Lung (tissue), 12 donors: ENCODE results near the gene CHST1. TPM values are rescaled to one million over a fixed set of nuclear protein-coding genes. Genes with fewer than 3 reads are reported as not detected.

Experiments used
- ATAC-seq: fragments of 200-7000 bp; cut with Tn5 transposase; one replicate; pipeline ENCODE4 v1.9.1; 2020; ENCODE audit warnings: moderate number of reproducible peaks; ENCODE audit not compliant: insufficient read depth, low FRiP score
- DNase-seq, 3 donors: peaks; one replicate each; pipeline ENCODE4 v3.0.0-alpha.2; 2013 to 2017
- H3K27ac ChIP-seq, 2 donors: one replicate each; pipeline ENCODE4 v1.5.1; 2013; ENCODE audit warnings: mild to moderate bottlenecking in 2 of 2, moderate library complexity in 2 of 2, control low read depth in 1 of 2, inconsistent platforms in 1 of 2, low read depth in 1 of 2, low read length in 1 of 2
- H3K27me3 ChIP-seq, 3 donors: one replicate each; pipeline ENCODE4 v1.5.1; 2013; ENCODE audit warnings: low read length in 2 of 3; ENCODE audit not compliant: control insufficient read depth in 3 of 3, insufficient read depth in 3 of 3
- H3K36me3 ChIP-seq, 4 donors: one replicate each; pipeline ENCODE4 v1.5.1; 2013; ENCODE audit warnings: low read length in 4 of 4, mild to moderate bottlenecking in 1 of 4, moderate library complexity in 1 of 4; ENCODE audit not compliant: control insufficient read depth in 4 of 4, insufficient read depth in 4 of 4
- H3K4me1 ChIP-seq, 5 donors: one replicate each; pipeline ENCODE4 v1.5.1; 2013; ENCODE audit warnings: low read length in 5 of 5, mild to moderate bottlenecking in 2 of 5, moderate library complexity in 1 of 5; ENCODE audit not compliant: control insufficient read depth in 5 of 5, insufficient read depth in 5 of 5
- H3K4me3 ChIP-seq: one replicate; pipeline ENCODE4 v1.5.1; 2013; ENCODE audit warnings: mild to moderate bottlenecking, control low read depth, moderate library complexity
- H3K9ac ChIP-seq, 2 donors: one replicate each; pipeline ENCODE4 v1.5.1; 2013; ENCODE audit warnings: low read length in 2 of 2, control low read depth in 1 of 2; ENCODE audit not compliant: insufficient read depth in 1 of 2
- H3K9me3 ChIP-seq, 4 donors: one replicate each; pipeline ENCODE4 v1.5.1; 2013; ENCODE audit warnings: low read length in 3 of 4, mild to moderate bottlenecking in 1 of 4, moderate library complexity in 1 of 4; ENCODE audit not compliant: control insufficient read depth in 4 of 4, insufficient read depth in 3 of 4
- WGBS, 2 donors: extraction: QIAGEN DNeasy Blood & Tissue Kit; methylation state at CpG; one replicate each; pipeline ENCODE4 v1.1.7; 2013; 5-methylcytosine and 5-hydroxymethylcytosine counted together
- polyA plus RNA-seq, 2 donors: library from polyadenylated mRNA; stranded (reverse); fragments of 200-250 nt; gene quantifications; one replicate each; pipeline ENCODE4 v1.2.1, GENCODE V29; 2013
- total RNA-seq, 2 donors: library from RNA; depleted of rRNA in 1 of 2; stranded (reverse); fragments of >200 nt in 1 of 2; gene quantifications; one replicate each; pipeline ENCODE4 v1.2.1, GENCODE V29; 2014 to 2021
- TF ChIP-seq, protein P1 (sequence below): IDR thresholded peaks from 2 replicates; pipeline ENCODE4 v1.5.1; 2012; ENCODE audit warnings: mild to moderate bottlenecking; ENCODE audit errors: control extremely low read depth, extremely low read depth
- donor health status: control.
- donor health status: control.
- donor health status: Bipolar disorder and iron deficiency.
- donor health status: healthy.
- donor health status: DM: yes; HTN: yes; CAD: no.

Gene CHST1
- total and polyA plus RNA-seq, 4 donors = 1.7 to 2.4 (median 1.9) TPM

DNA sequence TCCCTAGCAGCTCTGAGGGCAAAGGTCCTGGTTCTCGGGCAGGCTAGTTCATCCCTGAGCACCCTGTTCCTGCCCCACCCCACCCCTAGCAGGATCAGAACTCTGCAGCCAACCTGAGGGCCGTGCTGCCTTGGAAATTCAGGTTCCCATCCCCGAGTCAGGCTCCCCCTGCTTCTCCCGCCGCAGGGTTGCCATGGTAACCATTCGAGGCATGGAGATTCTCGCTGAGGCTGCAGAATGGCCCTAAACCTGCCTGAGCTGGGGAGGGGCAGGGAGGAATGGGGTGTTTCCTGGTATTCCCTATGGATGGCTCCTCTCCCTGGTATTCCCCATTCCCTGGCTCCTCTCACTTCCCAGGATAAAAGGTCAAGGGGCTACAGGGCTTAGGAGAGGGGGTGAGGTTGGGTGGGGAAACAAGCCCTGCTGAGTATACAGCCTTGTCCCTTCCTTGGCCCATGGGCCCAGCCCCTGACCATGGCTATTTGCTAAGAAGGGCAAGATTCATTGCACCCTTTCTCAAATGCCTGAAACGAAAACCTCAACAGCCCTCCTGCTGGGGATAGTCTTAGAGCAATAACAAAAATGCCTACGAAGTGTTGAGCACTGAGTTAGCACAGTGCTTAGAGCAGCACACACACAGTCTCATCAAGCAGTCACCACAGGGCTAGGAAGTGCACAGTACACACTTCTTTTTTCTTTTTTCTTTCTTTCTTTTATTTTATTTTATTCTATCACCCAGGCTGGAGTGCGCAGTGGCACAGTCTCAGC is 58.7 kb downstream of the CHST1 start:
- DNase-seq = peak; percentile 55 to 64 (median 61)
- H3K27me3 ChIP-seq = no peaks in the 10 kb centered on the region
- H3K27ac ChIP-seq = no peak overlapping the region
- no peak overlapping the region for H3K9ac ChIP-seq
- H3K9me3 ChIP-seq = no peaks in the 10 kb centered on the region
- 32 to 36% methylated on average over 10 of the region's 10 CpGs for WGBS, 2 donors
- TF ChIP-seq, protein P1, sequence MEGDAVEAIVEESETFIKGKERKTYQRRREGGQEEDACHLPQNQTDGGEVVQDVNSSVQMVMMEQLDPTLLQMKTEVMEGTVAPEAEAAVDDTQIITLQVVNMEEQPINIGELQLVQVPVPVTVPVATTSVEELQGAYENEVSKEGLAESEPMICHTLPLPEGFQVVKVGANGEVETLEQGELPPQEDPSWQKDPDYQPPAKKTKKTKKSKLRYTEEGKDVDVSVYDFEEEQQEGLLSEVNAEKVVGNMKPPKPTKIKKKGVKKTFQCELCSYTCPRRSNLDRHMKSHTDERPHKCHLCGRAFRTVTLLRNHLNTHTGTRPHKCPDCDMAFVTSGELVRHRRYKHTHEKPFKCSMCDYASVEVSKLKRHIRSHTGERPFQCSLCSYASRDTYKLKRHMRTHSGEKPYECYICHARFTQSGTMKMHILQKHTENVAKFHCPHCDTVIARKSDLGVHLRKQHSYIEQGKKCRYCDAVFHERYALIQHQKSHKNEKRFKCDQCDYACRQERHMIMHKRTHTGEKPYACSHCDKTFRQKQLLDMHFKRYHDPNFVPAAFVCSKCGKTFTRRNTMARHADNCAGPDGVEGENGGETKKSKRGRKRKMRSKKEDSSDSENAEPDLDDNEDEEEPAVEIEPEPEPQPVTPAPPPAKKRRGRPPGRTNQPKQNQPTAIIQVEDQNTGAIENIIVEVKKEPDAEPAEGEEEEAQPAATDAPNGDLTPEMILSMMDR = no peak
- peaks cover 0 to 36% (median 4%) of the 10 kb centered on the region in 5 donors for H3K4me1 ChIP-seq
- no peak for ATAC-seq
- H3K4me3 ChIP-seq = no peak overlapping the region
- no peaks in the 10 kb centered on the region for H3K36me3 ChIP-seq

DNA sequence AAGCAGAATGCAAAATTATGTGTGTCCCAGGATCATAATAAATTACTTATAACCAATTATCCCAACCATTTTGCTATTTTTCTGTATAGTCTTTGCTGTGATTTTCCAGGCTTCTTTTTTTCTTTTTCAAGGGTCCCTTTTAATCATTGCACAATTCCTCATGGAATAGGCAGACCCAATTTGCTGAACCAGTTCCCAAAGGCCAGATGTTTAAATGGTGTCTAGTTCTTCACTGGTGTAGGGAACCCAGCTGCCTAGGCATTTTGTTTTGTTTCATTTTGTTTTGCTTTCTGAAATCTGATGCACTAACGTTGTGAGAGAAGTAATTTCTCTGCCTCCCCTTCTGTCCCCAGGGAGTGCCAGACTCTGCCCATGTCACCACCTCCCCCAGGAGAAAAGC is 60.4 kb downstream of the CHST1 start:
- Histone ChIP-seq H3K9me3 (no peaks in the 10 kb centered on the region), H3K27ac (no peak overlapping the region), H3K27me3 (no peaks in the 10 kb centered on the region), H3K36me3 (no peaks in the 10 kb centered on the region), H3K4me3 (no peak overlapping the region), H3K4me1 (peaks cover 0 to 25% (median 4%) of the 10 kb centered on the region in 5 donors), H3K9ac (no peak overlapping the region)
- ATAC-seq (no peak), DNase-seq (peak in 2 of 3 donors; percentile 53 to 67)
- TF ChIP-seq, protein P1 = no peak
- 43 to 57% methylated on average over 1 of the region's 1 CpG for WGBS, 2 donors

DNA sequence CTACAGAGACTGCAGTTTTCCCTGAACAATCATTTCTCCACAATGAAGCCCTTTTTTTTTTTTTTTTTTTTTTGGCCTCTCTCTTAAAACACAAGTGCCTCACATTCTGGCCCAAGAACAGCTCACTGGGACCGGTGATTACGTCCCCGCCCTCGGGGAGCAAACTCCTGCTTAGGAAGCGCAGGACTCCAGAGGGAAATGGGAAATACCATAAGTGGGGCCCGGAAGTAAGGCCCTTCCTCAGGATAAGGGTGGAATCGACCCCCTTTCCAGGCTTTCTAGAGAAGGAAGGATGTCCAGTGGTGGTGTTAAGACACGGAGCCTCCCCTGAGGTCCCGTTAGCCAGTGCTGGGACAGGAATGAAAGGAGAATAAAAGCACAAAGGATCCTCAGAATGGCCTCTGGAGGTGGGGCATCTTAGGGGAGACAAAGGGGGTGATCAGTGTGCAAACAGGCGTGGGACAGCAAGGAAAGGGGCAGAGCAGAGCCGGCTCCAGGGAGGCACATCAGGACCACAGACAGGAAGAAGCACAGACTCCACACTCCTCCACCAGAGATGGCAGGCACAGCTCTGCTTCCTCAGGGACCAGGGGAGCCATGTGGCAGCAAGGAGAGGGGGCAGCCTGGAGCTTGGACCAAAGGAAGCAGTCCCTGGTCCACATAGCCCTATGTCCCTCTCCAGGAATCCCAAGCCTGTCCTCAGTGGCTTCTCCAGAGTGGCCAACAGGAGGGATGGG is 61.3 kb downstream of the CHST1 start:
- ATAC-seq (no peak), DNase-seq (no peak)
- TF ChIP-seq, protein P1 = no peak
- Histone ChIP-seq H3K27ac (no peak overlapping the region), H3K4me1 (peaks cover 0 to 24% (median 4%) of the 10 kb centered on the region in 5 donors), H3K36me3 (no peaks in the 10 kb centered on the region), H3K9me3 (no peaks in the 10 kb centered on the region), H3K27me3 (no peaks in the 10 kb centered on the region), H3K9ac (no peak overlapping the region), H3K4me3 (no peak overlapping the region)
- WGBS, 2 donors = 24 to 25% methylated on average over 11 of the region's 11 CpGs
